Tibial nerve (tissue), 4 donors: Measurements from ENCODE around the gene LSS. TPM values are rescaled to one million over a fixed set of nuclear protein-coding genes. Genes with fewer than 3 reads are reported as not detected.

Source experiments
- DNase-seq, 2 donors: peaks; one replicate each; pipeline ENCODE4 v3.0.0-alpha.2; 2019; ENCODE audit warnings: low spot score in 2 of 2
- H3K27ac ChIP-seq, 4 donors: fragments of 200-600 bp; sonication (generic) in 3 of 4; one replicate each; pipeline ENCODE4 v1.5.1; 2017 to 2019; ENCODE audit warnings: mild to moderate bottlenecking in 1 of 4
- H3K27me3 ChIP-seq, 2 donors: fragments of 200-600 bp; sonication (generic) in 1 of 2; one replicate each; pipeline versions ENCODE4 v1.5.1 to v1.6.0; 2017 to 2019
- H3K36me3 ChIP-seq, 3 donors: fragments of 200-600 bp; sonication (generic); one replicate each; pipeline ENCODE4 v1.5.1; 2018 to 2019
- H3K4me1 ChIP-seq, 4 donors: fragments of 200-600 bp; sonication (generic) in 3 of 4; one replicate each; pipeline ENCODE4 v1.5.1; 2017 to 2019
- H3K4me3 ChIP-seq, 4 donors: fragments of 200-600 bp; sonication (generic) in 3 of 4; one replicate each; pipeline ENCODE4 v1.5.1; 2017 to 2019; ENCODE audit warnings: mild to moderate bottlenecking in 1 of 4, moderate library complexity in 1 of 4
- H3K9me3 ChIP-seq, 4 donors: fragments of 200-600 bp; sonication (generic) in 3 of 4; one replicate each; pipeline ENCODE4 v1.5.1; 2017 to 2019
- CTCF ChIP-seq, 5 experiments: fragments of 200-600 bp in 3 of 5; fragments of 450-650 bp in 2 of 5; sonication (generic) in 3 of 5; IDR thresholded peaks; one replicate each; pipeline ENCODE4 v1.5.1; 2016 to 2019; ENCODE audit warnings: antibody characterized with exemption in 5 of 5, mild to moderate bottlenecking in 3 of 5, moderate library complexity in 2 of 5
- EP300 ChIP-seq, 2 donors: sonication (generic); formaldehyde crosslinking; IDR thresholded peaks; one replicate each; pipeline ENCODE4 v1.6.1; 2017; ENCODE audit warnings: antibody characterized with exemption in 2 of 2, mild to moderate bottlenecking in 1 of 2
- POLR2A ChIP-seq, 2 donors: fragments of 450-650 bp; IDR thresholded peaks; one replicate each; pipeline ENCODE4 v1.6.1; 2017; ENCODE audit warnings: antibody characterized with exemption in 2 of 2, mild to moderate bottlenecking in 2 of 2, moderate library complexity in 2 of 2
- WGBS, 2 donors: methylation state at CpG; one replicate each; pipeline ENCODE4 v1.1.5; 2018; 5-methylcytosine and 5-hydroxymethylcytosine counted together
- total RNA-seq, 4 donors: library from RNA; depleted of rRNA; stranded (reverse); fragments of >200 nt; gene quantifications; one replicate each; pipeline ENCODE4 v1.1.0, GENCODE V29; 2016

Gene LSS
- total RNA-seq, 4 donors from 2014 or later = 69.3 to 132 (median 80.6) TPM

GRCh38 chr21:46214478-46215340, 13.9 kb downstream of the LSS start:
- Histone ChIP-seq H3K27me3 (no peaks in the 10 kb centered on the region), H3K4me3 (no peak overlapping the region), H3K9me3 (no peaks in the 10 kb centered on the region), H3K4me1 (no peaks in the 10 kb centered on the region), H3K36me3 (peaks cover 0 to 94% (median 12%) of the 10 kb centered on the region in 3 donors), H3K27ac (no peak overlapping the region)
- no peak for DNase-seq
- TF ChIP-seq CTCF (IDR thresholded peaks at IDR 0.05) (no peak), EP300 (IDR thresholded peaks at IDR 0.05) (no peak), POLR2A (IDR thresholded peaks at IDR 0.05) (no peak)
- 87 to 90% methylated on average over 20 to 27 of the region's 27 CpGs for WGBS, 2 donors

- Histone ChIP-seq H3K9me3 (no peaks in the 10 kb centered on the region), H3K4me3 (no peak overlapping the region), H3K27me3 (no peaks in the 10 kb centered on the region), H3K36me3 (peaks cover 0 to 94% (median 12%) of the 10 kb centered on the region in 3 donors), H3K4me1 (no peaks in the 10 kb centered on the region), H3K27ac (no peak overlapping the region)
- WGBS, 2 donors = 87 to 88% methylated on average over 12 to 15 of the region's 15 CpGs
- no peak for DNase-seq
- TF ChIP-seq CTCF (IDR thresholded peaks at IDR 0.05) = no peak
- TF ChIP-seq POLR2A (IDR thresholded peaks at IDR 0.05) = no peak
Measured at GRCh38 chr21:46213620-46214286, 14.8 kb downstream of the LSS start.

GRCh38 chr21:46212721-46213484, 15.7 kb downstream of the LSS start:
- Histone ChIP-seq H3K36me3 (peaks cover 0 to 96% (median 12%) of the 10 kb centered on the region in 3 donors), H3K9me3 (no peaks in the 10 kb centered on the region), H3K4me1 (no peaks in the 10 kb centered on the region), H3K27me3 (no peaks in the 10 kb centered on the region), H3K27ac (no peak overlapping the region), H3K4me3 (no peak overlapping the region)
- 90% methylated on average over 18 of the region's 18 CpGs for WGBS, 2 donors
- TF ChIP-seq POLR2A (IDR thresholded peaks at IDR 0.05) (no peak), CTCF (IDR thresholded peaks at IDR 0.05) (no peak), EP300 (IDR thresholded peaks at IDR 0.05) (no peak)
- DNase-seq = no peak

- DNase-seq = no peak
- no peaks in the 10 kb centered on the region for H3K4me1 ChIP-seq
- H3K4me3 ChIP-seq = no peak overlapping the region
- TF ChIP-seq EP300 (IDR thresholded peaks at IDR 0.05) (no peak), POLR2A (IDR thresholded peaks at IDR 0.05) (no peak), CTCF (IDR thresholded peaks at IDR 0.05) (no peak)
- H3K27me3 ChIP-seq = no peaks in the 10 kb centered on the region
- H3K36me3 ChIP-seq = peaks cover 0 to 96% (median 12%) of the 10 kb centered on the region in 3 donors
- WGBS, 2 donors = 84 to 85% methylated on average over 20 to 23 of the region's 23 CpGs
- no peak overlapping the region for H3K27ac ChIP-seq
- H3K9me3 ChIP-seq = no peaks in the 10 kb centered on the region
Measured at GRCh38 chr21:46211786-46212720, 16.5 kb downstream of the LSS start.
